ENCODE measurements around the gene PTPN5.

GRCh38 chr11:18720808-18721560, 70.6 kb downstream of the PTPN5 start:
- TF ChIP-seq GATA2 (IDR thresholded peaks at IDR 0.05; ENCODE audit: low read depth, low read length) (no peak), GATA3 (IDR thresholded peaks at IDR 0.05; ENCODE audit: low read depth, low read length) (no peak)

All from SH-SY5Y (cell line).